Uterus (tissue), 4 donors: ENCODE results near the gene SPINT1. TPM values are rescaled to one million over a fixed set of nuclear protein-coding genes. Genes with fewer than 3 reads are reported as not detected.
A peak's percentile ranks its signal among the peaks of the same experiment; 100 is the strongest.

Experiments used
- DNase-seq, 2 donors: peaks; one replicate each; pipeline ENCODE4 v3.0.0-alpha.2; 2019 to 2020
- H3K27ac ChIP-seq, 2 donors: fragments of 200-600 bp; sonication (generic); 1 replicate in 1 of 2; 2 replicates in 1 of 2; pipeline ENCODE4 v1.5.1; 2016 to 2018
- H3K27me3 ChIP-seq, 2 donors: fragments of 200-600 bp; sonication (generic); one replicate each; pipeline ENCODE4 v1.5.1; 2018 to 2019; ENCODE audit warnings: control low read depth in 1 of 2
- H3K36me3 ChIP-seq, 2 donors: fragments of 200-600 bp; sonication (generic); one replicate each; pipeline ENCODE4 v1.5.1; 2019; ENCODE audit warnings: control low read depth in 1 of 2
- H3K4me1 ChIP-seq, 2 donors: fragments of 200-600 bp; sonication (generic); one replicate each; pipeline ENCODE4 v1.5.1; 2018 to 2019; ENCODE audit warnings: control low read depth in 1 of 2
- H3K4me3 ChIP-seq, 2 donors: fragments of 200-600 bp; sonication (generic); 1 replicate in 1 of 2; 2 replicates in 1 of 2; pipeline ENCODE4 v1.5.1; 2018 to 2019; ENCODE audit warnings: mild to moderate bottlenecking in 1 of 2
- H3K9me3 ChIP-seq, 2 donors: fragments of 200-600 bp; sonication (generic); one replicate each; pipeline ENCODE4 v1.5.1; 2019; ENCODE audit warnings: control low read depth in 1 of 2
- CTCF ChIP-seq, 4 experiments: fragments of 200-600 bp in 2 of 4; fragments of 450-650 bp in 2 of 4; sonication (generic) in 2 of 4; IDR thresholded peaks; one replicate each; pipeline ENCODE4 v1.5.1; 2016 to 2019; ENCODE audit warnings: antibody characterized with exemption in 4 of 4, mild to moderate bottlenecking in 2 of 4, moderate library complexity in 1 of 4
- POLR2A ChIP-seq, 2 donors: fragments of 450-650 bp; IDR thresholded peaks; one replicate each; pipeline ENCODE4 v1.6.1; 2016; ENCODE audit warnings: antibody characterized with exemption in 2 of 2, mild to moderate bottlenecking in 1 of 2, moderate library complexity in 1 of 2
- intact Hi-C: fragments of 100-400 bp; cut with DNase I; formaldehyde crosslinking; loops from one replicate; pipeline ENCODE4 v1.15.1; 2023; ENCODE audit warnings: low total_unique reads
- small RNA-seq: library from RNA; depleted of rRNA; stranded (forward); fragments of <200 nt; gene quantifications from one replicate; pipeline ENCODE3, GENCODE V24; 2016
- total RNA-seq, 4 donors: library from RNA; depleted of rRNA in 3 of 4; stranded (reverse); fragments of >200 nt in 3 of 4; gene quantifications; one replicate each; pipeline versions ENCODE4 v1.1.0 to v1.2.4, GENCODE V29; 2014 to 2023
- donor health status: DM: yes; HTN: yes; CAD: no.

The SPINT1 gene
- total RNA-seq, 4 donors from 2014 or later = 2.0 to 38.1 (median 2.3) TPM; not detected in 1

- intact Hi-C loops = loop anchor here (5.0 to 10.0 kb wide), 2 partner anchors 120 to 283 kb away; no protein-coding TSS in a partner anchor
- peaks cover 0 to 5% of the 10 kb centered on the region in 2 donors for H3K4me1 ChIP-seq
- DNase-seq = no peak
- no peaks in the 10 kb centered on the region for H3K36me3 ChIP-seq
- no peak overlapping the region for H3K27ac ChIP-seq
- H3K27me3 ChIP-seq = no peaks in the 10 kb centered on the region
- H3K9me3 ChIP-seq = no peaks in the 10 kb centered on the region
- no peak overlapping the region for H3K4me3 ChIP-seq
- TF ChIP-seq CTCF (IDR thresholded peaks at IDR 0.05) (no peak), POLR2A (IDR thresholded peaks at IDR 0.05) (no peak)
Observed at GRCh38 chr15:40904552-40905201, 60.8 kb downstream of the SPINT1 start.

GRCh38 chr15:40906091-40906990 lies 62.5 kb downstream of the SPINT1 start:
- no peaks in the 10 kb centered on the region for H3K9me3 ChIP-seq
- TF ChIP-seq CTCF (IDR thresholded peaks at IDR 0.05) (peak; percentile 72 to 88 (median 81)), POLR2A (IDR thresholded peaks at IDR 0.05) (peak in 1 of 2 donors; percentile 43)
- peak; percentile 88 to 90 for DNase-seq
- H3K4me1 ChIP-seq = peaks cover 0 to 5% of the 10 kb centered on the region in 2 donors
- H3K4me3 ChIP-seq = peak overlapping the region; percentile 21 to 38
- intact Hi-C loops = loop anchor here (10.0 kb wide), 1 partner anchor 118 kb away; no protein-coding TSS in a partner anchor
- H3K27me3 ChIP-seq = no peaks in the 10 kb centered on the region
- no peaks in the 10 kb centered on the region for H3K36me3 ChIP-seq
- H3K27ac ChIP-seq = peak overlapping the region; percentile 77 to 79

- peak in 1 of 2 donors; percentile 61 for DNase-seq
- peaks cover 0 to 5% of the 10 kb centered on the region in 2 donors for H3K4me1 ChIP-seq
- H3K36me3 ChIP-seq = no peaks in the 10 kb centered on the region
- TF ChIP-seq CTCF (IDR thresholded peaks at IDR 0.05) (no peak), POLR2A (IDR thresholded peaks at IDR 0.05) (peak in 1 of 2 donors; percentile 23)
- intact Hi-C loops = loop anchor here (10.0 kb wide), 1 partner anchor 118 kb away; no protein-coding TSS in a partner anchor
- H3K27ac ChIP-seq = peak overlapping the region; percentile 77 to 79
- no peaks in the 10 kb centered on the region for H3K27me3 ChIP-seq
- no peaks in the 10 kb centered on the region for H3K9me3 ChIP-seq
- peak overlapping the region; percentile 21 to 38 for H3K4me3 ChIP-seq
Observed at GRCh38 chr15:40906991-40907802, 63.3 kb downstream of the SPINT1 start.

Small RNA genes within 50 kb of the gene (small RNA-seq; reads per million reads assigned to genes)
- gene AC025166.1 = not detected

Other genes starting within 250 kb of the SPINT1 start
- 10 to 100 TPM in 1 of 4 donors, under 1 TPM in 2, not detected in 1; 0.26 to 33.5 (median 0.55) TPM for gene KNL1, start 249.8 kb upstream of the SPINT1 start, total RNA-seq
- 1 to 10 TPM in 2 of 4 donors, under 1 TPM in 1, not detected in 1; 0.51 to 7.7 (median 1.3) TPM for gene RAD51, start 148.9 kb upstream of the SPINT1 start, total RNA-seq
- gene RMDN3, start 88.8 kb upstream of the SPINT1 start, total RNA-seq = 10 to 100 TPM in 2 of 4 donors, 1 to 10 TPM in 2; 6.4 to 27.0 (median 16.1) TPM
- 100 to 1,000 TPM in 1 of 4 donors, 10 to 100 TPM in 2, 1 to 10 TPM in 1; 6.2 to 113 (median 34.5) TPM for gene GCHFR, start 80.0 kb upstream of the SPINT1 start, total RNA-seq
- under 1 TPM in 2 of 4 donors, not detected in 2; 0.28 to 0.55 TPM for gene C15orf62, start 74.1 kb upstream of the SPINT1 start, total RNA-seq
- gene ZFYVE19, start 37.0 kb upstream of the SPINT1 start, total RNA-seq = 10 to 100 TPM in 3 of 4 donors, 1 to 10 TPM in 1; 5.6 to 37.5 (median 15.2) TPM
- 10 to 100 TPM in 3 of 4 donors, 1 to 10 TPM in 1; 6.1 to 79.4 (median 32.5) TPM for gene DNAJC17, start 36.6 kb upstream of the SPINT1 start, total RNA-seq
- gene PPP1R14D, start 15.3 kb upstream of the SPINT1 start, total RNA-seq = not detected
- under 1 TPM in 1 of 4 donors, not detected in 3; 0.76 TPM for gene RHOV, start 30.2 kb downstream of the SPINT1 start, total RNA-seq
- 10 to 100 TPM in 2 of 4 donors, 1 to 10 TPM in 2; 3.8 to 33.3 (median 17.3) TPM for gene VPS18, start 50.4 kb downstream of the SPINT1 start, total RNA-seq
- 10 to 100 TPM; 18.2 to 31.1 (median 22.6) TPM for gene DLL4, start 85.3 kb downstream of the SPINT1 start, total RNA-seq
- gene CHAC1, start 109.4 kb downstream of the SPINT1 start, total RNA-seq = 1 to 10 TPM in 2 of 4 donors, under 1 TPM in 1, not detected in 1; 0.35 to 1.8 (median 1.4) TPM